Activated CD4-positive, alpha-beta T cell treated with anti-CD3 and anti-CD28 coated beads for 36 hours (primary cell): ENCODE data around the gene ASTN2. TPM values are rescaled to one million over a fixed set of nuclear protein-coding genes. Genes with fewer than 3 reads are reported as not detected.
"Not testable (repeated sequence)": the region's sequence is repeated elsewhere in the genome, so short reads cannot be mapped to it uniquely, and the experiment has no call there.

ENCODE experiments used
- ATAC-seq: fragments of 200-7000 bp; cut with Tn5 transposase; one replicate; pipeline ENCODE4 v1.10.0; 2021; ENCODE audit warnings: mild to moderate bottlenecking, moderate library complexity
- CTCF ChIA-PET: fragments of 350-600 bp; sonication (Branson Sonifier 250); formaldehyde crosslinking; loops from one replicate; lab custom pipeline; 2021; ENCODE audit warnings: antibody characterized with exemption; lab: Charles Lee
- POLR2A ChIA-PET: fragments of 350-600 bp; sonication (Branson Sonifier 250); formaldehyde crosslinking; loops from one replicate; lab custom pipeline; 2021; ENCODE audit warnings: antibody characterized with exemption, inconsistent platforms; lab: Charles Lee
- DNase-seq: peaks from one replicate; pipeline ENCODE4 v3.0.0-alpha.2; 2020
- H3K27ac Mint-ChIP-seq: one replicate; pipeline ENCODE4 v1.8.0; 2021; ENCODE audit warnings: mixed read lengths
- H3K27me3 Mint-ChIP-seq: one replicate; pipeline ENCODE4 v1.8.0; 2021; ENCODE audit warnings: mixed read lengths
- H3K36me3 Mint-ChIP-seq: one replicate; pipeline ENCODE4 v1.8.0; 2021; ENCODE audit warnings: low read depth, mixed read lengths
- H3K4me1 Mint-ChIP-seq: one replicate; pipeline ENCODE4 v1.8.0; 2021; ENCODE audit warnings: mixed read lengths
- H3K4me3 Mint-ChIP-seq: one replicate; pipeline ENCODE4 v1.8.0; 2021; ENCODE audit warnings: mild to moderate bottlenecking, moderate library complexity, mixed read lengths
- H3K9me3 Mint-ChIP-seq: one replicate; pipeline ENCODE4 v1.8.0; 2021; ENCODE audit warnings: low read depth, mixed read lengths
- intact Hi-C, 2 experiments: fragments of 100-400 bp; cut with DNase I in 1 of 2; cut with micrococcal nuclease in 1 of 2; formaldehyde crosslinking; loops; one replicate each; pipeline versions ENCODE4 v1.14.2 to v1.15.1; 2022 to 2024; cut with DNase I, micrococcal nuclease
- total RNA-seq, 2 experiments: library from RNA; stranded (reverse); gene quantifications; one replicate each; pipeline ENCODE4 v1.2.3, GENCODE V29; 2021

Gene ASTN2
- total RNA-seq, 2 experiments from 2014 or later: 3.0 to 4.2 TPM

DNA sequence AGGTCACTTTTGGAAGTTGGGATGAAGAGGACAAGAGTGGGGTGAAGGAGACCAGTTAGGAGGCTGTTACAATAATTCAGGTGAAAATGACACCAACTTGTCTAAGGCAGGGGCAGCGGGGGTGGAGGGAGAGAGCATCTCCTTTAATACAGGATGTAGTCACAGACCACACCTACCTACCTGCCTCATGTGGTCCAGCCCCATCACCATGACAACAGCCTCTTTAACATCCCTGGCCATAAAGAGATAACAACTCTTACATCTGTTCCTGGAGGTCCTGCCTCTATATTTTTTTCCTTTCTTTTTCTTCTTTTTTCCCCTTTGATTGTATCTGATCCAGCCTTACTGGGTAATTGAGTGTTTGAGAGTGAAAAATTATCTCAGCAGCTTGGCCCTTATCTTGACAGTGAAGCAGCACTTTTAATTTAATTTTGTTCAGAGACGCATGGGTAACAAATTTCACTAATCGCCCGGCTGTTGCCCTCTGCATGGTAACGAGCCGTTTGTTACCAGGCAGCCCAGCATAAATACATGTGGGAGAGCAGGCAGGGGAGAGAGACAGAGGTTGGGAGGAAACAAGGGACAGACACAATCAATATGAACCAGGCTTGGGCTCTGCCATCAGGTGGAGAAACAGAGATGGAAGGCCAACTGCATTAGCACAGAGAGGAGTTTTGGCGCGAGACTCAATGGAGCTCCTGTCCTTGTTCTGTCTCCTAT lies 338.1 kb downstream of the ASTN2 start:
- intact Hi-C loops: no loop called here
- no peak for ATAC-seq
- H3K27me3 Mint-ChIP-seq: peaks cover 12% of the 10 kb centered on the region

DNA sequence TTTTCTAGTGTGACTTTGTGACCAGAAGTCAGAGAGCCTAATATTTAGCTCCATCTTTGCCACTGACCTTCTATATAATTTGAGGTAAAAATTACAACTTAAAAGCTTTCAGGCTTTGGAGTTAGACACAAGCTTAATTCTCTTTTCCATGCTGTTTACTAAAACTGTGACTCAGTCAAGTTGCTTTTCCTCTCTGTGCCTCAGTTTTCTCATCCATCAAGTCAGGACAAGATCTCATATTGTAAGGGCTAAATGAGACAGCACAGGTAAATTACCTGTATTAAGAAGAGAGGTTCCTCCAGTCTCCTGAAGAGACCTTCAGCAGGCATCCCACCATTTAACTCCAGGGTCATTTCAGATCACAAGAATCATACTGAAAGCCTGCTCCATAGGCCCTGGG lies 339.2 kb downstream of the ASTN2 start:
- no peak overlapping the region for H3K27ac Mint-ChIP-seq
- H3K4me1 Mint-ChIP-seq: no peaks in the 10 kb centered on the region
- H3K27me3 Mint-ChIP-seq: peaks cover 12% of the 10 kb centered on the region
- intact Hi-C loops: no loop called here
- no peak overlapping the region for H3K4me3 Mint-ChIP-seq
- CTCF ChIA-PET: no interaction called here
- POLR2A ChIA-PET: no interaction called here
- H3K36me3 Mint-ChIP-seq: no peaks in the 10 kb centered on the region
- H3K9me3 Mint-ChIP-seq: peaks cover 9% of the 10 kb centered on the region
- DNase-seq (no peak), ATAC-seq (no peak)

More for the DNA sequence above, 338.1 kb downstream of the ASTN2 start:
- no peaks in the 10 kb centered on the region for H3K36me3 Mint-ChIP-seq
- ChIA-PET CTCF (no interaction called here), POLR2A (no interaction called here)
- peaks cover 9% of the 10 kb centered on the region for H3K9me3 Mint-ChIP-seq
- no peaks in the 10 kb centered on the region for H3K4me1 Mint-ChIP-seq
- H3K4me3 Mint-ChIP-seq: no peak overlapping the region
- no peak for DNase-seq
- no peak overlapping the region for H3K27ac Mint-ChIP-seq

DNA sequence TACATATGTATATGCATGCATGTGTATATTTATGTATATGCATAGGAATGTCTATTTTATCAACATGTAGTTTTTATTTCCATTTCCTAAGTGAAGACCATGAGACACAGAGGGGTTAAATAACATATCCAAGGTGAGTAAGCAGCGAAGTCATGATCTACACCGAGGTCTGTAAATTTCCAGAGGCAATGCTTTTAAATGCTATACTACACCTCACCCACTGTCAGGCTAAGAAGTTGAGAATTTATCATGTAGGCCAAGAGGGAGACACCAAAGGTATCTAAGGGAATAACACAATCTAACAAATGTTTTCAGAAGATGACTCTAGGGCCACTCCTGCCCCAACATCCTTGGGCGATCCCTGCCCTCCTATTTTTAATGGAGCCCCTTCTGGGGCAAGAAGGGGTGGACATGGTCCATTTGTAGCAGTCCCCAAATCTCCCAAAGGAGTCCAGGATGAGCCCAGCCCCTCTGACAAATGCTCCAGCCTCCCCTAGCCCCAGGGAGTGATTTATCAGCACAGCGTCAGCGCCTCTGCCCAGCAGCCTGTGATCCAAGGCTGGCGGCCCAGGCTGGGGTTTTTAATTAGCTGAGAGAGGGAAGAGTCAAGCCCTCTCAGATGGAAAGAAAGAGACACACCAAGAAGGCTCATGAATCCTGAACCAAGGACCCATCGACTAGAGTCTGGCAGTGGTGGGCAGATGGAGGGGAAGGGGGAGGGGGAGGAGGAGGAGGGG lies 339.9 kb downstream of the ASTN2 start:
- H3K4me1 Mint-ChIP-seq: no peaks in the 10 kb centered on the region
- intact Hi-C loops: no loop called here
- CTCF ChIA-PET: no interaction called here
- H3K4me3 Mint-ChIP-seq: no peak overlapping the region
- POLR2A ChIA-PET: no interaction called here
- no peak overlapping the region for H3K27ac Mint-ChIP-seq
- ATAC-seq: no peak
- no peak for DNase-seq
- no peaks in the 10 kb centered on the region for H3K36me3 Mint-ChIP-seq
- peaks cover 12% of the 10 kb centered on the region for H3K27me3 Mint-ChIP-seq
- H3K9me3 Mint-ChIP-seq: peaks cover 9% of the 10 kb centered on the region

GRCh38 chr9:117074342-117074662 lies 340.6 kb downstream of the ASTN2 start:
- no peak for DNase-seq

GRCh38 chr9:117073539-117074341 lies 341.1 kb downstream of the ASTN2 start:
- ChIA-PET CTCF (no interaction called here), POLR2A (no interaction called here)
- H3K9me3 Mint-ChIP-seq: peaks cover 9% of the 10 kb centered on the region
- no peak for ATAC-seq
- H3K36me3 Mint-ChIP-seq: no peaks in the 10 kb centered on the region
- DNase-seq: peak; percentile 31
- H3K4me3 Mint-ChIP-seq: no peak overlapping the region
- intact Hi-C loops: no loop called here
- peaks cover 12% of the 10 kb centered on the region for H3K27me3 Mint-ChIP-seq
- no peaks in the 10 kb centered on the region for H3K4me1 Mint-ChIP-seq
- no peak overlapping the region for H3K27ac Mint-ChIP-seq

More at GRCh38 chr9:117074342-117074662, 340.6 kb downstream of the ASTN2 start:
- Mint-ChIP-seq H3K36me3 (no peaks in the 10 kb centered on the region), H3K27ac (no peak overlapping the region), H3K27me3 (peaks cover 12% of the 10 kb centered on the region), H3K4me1 (no peaks in the 10 kb centered on the region), H3K9me3 (peaks cover 9% of the 10 kb centered on the region), H3K4me3 (no peak overlapping the region)
- ATAC-seq: no peak
- POLR2A ChIA-PET: no interaction called here
- intact Hi-C loops: no loop called here
- CTCF ChIA-PET: no interaction called here

GRCh38 chr9:117073071-117073470 lies 341.8 kb downstream of the ASTN2 start:
- intact Hi-C loops: no loop called here
- ChIA-PET POLR2A (no interaction called here), CTCF (no interaction called here)
- DNase-seq: no peak
- ATAC-seq: no peak
- Mint-ChIP-seq H3K4me3 (no peak overlapping the region), H3K27ac (no peak overlapping the region), H3K4me1 (no peaks in the 10 kb centered on the region), H3K36me3 (no peaks in the 10 kb centered on the region), H3K9me3 (peaks cover 9% of the 10 kb centered on the region), H3K27me3 (peaks cover 12% of the 10 kb centered on the region)

DNA sequence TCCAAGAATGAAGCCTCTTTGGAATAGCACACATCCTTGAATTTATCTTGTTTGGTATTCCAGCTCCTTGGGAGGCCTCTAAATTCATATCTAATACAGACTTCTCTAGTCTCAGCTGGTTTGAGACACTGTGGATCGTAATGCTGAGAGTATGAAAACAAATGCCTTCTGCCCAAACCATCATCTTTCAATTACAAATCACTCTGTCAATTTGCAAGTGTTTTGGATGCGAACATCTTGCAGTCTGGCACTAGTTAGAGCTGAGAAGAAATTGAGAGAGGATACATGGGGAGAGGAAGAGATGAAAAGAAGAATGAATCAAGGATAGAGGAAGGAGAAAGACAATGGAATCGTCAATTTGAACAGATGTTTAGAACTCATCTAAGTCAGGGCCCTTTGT lies 342.6 kb downstream of the ASTN2 start:
- H3K4me1 Mint-ChIP-seq: no peaks in the 10 kb centered on the region
- POLR2A ChIA-PET: no interaction called here
- intact Hi-C loops: no loop called here
- H3K27me3 Mint-ChIP-seq: peaks cover 12% of the 10 kb centered on the region
- no peak overlapping the region for H3K4me3 Mint-ChIP-seq
- CTCF ChIA-PET: no interaction called here
- ATAC-seq (no peak), DNase-seq (no peak)
- no peaks in the 10 kb centered on the region for H3K36me3 Mint-ChIP-seq
- H3K9me3 Mint-ChIP-seq: peaks cover 9% of the 10 kb centered on the region
- no peak overlapping the region for H3K27ac Mint-ChIP-seq

DNA sequence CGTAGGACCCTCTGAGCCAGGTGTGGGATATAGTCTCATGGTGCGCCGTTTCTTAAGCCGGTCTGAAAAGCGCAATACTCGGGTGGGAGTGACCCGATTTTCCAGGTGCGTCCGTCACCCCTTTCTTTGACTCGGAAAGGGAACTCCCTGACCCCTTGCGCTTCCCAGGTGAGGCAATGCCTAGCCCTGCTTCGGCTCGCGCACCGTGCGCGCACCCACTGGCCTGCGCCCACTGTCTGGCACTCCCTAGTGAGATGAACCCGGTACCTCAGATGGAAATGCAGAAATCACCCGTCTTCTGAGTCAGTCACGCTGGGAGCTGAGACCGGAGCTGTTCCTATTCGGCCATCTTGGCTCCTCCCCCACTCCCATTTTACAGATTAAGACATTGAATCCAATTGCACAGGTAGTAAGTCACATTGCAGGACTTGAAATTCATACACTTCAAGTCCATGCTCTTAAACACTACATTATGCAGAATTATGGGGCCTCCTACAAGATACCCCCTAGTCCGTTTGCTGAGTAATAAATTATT lies 343.1 kb downstream of the ASTN2 start:
- POLR2A ChIA-PET, H3K4me3 Mint-ChIP-seq, intact Hi-C loops, CTCF ChIA-PET, DNase-seq, H3K36me3 Mint-ChIP-seq, H3K27ac Mint-ChIP-seq, H3K4me1 Mint-ChIP-seq, ATAC-seq, H3K9me3 Mint-ChIP-seq: not testable (repeated sequence)
- peaks cover 12% of the 10 kb centered on the region for H3K27me3 Mint-ChIP-seq

DNA sequence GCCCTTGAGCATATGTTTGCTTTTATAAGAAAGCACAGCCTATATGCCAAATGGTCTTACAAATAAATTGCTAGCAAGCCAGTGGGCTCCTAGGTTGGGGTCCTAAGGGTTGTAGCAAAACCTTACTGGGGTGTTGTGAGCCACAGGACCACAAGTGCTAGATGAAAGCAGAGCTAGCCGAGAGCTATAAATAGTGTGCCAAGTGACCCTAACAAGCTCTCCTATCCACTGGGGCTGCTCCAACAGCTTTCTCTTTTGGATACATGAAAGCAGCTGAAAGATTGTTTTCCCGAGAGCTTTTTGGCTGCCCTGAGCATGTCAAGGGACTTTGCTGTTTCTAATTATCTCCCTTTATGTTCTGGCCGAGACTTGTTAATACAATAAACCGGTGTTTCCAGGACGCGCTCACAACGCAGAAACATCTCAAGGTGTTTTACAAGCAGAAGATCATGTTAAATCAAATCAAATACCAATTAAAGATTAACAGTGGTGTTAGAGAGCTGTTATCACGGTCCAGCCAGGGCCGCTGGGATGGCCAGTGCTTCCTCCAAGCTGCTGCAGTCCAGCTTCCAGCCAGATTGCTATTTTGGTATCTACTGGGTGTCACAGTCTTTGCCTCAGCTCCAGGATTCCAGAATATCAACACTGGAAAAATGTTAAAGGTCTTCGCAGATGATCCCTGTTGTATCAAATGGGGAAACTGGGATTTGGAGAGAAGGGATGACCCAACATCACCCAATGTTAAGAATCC lies 351.0 kb downstream of the ASTN2 start:
- Mint-ChIP-seq H3K4me1 (no peaks in the 10 kb centered on the region), H3K9me3 (no peaks in the 10 kb centered on the region), H3K27ac (no peak overlapping the region), H3K4me3 (no peak overlapping the region), H3K27me3 (no peaks in the 10 kb centered on the region), H3K36me3 (no peaks in the 10 kb centered on the region)
- CTCF ChIA-PET: no interaction called here
- ATAC-seq (no peak), DNase-seq (no peak)
- intact Hi-C loops: no loop called here
- POLR2A ChIA-PET: no interaction called here

DNA sequence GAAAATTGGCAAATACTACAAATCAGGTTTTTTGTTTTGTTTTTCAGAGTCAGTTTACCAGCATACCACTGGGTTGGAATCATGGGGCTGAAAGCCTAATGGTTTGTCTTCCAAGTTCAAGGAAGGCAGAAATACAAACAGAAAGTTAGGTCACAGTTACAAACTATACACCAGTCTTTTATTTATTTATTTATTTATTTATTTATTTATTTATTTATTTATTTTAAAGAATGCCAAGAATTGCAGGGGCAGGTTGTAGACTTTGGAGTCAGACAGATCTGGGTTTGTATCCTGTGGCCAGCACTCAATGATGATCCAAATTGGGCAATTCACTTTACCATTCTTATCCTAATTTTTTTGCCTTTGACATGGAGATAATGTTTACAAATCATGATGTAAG lies 353.9 kb downstream of the ASTN2 start:
- no peaks in the 10 kb centered on the region for H3K36me3 Mint-ChIP-seq
- H3K9me3 Mint-ChIP-seq: no peaks in the 10 kb centered on the region
- intact Hi-C loops: no loop called here
- no peak overlapping the region for H3K27ac Mint-ChIP-seq
- DNase-seq (no peak), ATAC-seq (no peak)
- ChIA-PET POLR2A (no interaction called here), CTCF (no interaction called here)
- no peak overlapping the region for H3K4me3 Mint-ChIP-seq
- H3K4me1 Mint-ChIP-seq: no peaks in the 10 kb centered on the region
- H3K27me3 Mint-ChIP-seq: no peaks in the 10 kb centered on the region

DNA sequence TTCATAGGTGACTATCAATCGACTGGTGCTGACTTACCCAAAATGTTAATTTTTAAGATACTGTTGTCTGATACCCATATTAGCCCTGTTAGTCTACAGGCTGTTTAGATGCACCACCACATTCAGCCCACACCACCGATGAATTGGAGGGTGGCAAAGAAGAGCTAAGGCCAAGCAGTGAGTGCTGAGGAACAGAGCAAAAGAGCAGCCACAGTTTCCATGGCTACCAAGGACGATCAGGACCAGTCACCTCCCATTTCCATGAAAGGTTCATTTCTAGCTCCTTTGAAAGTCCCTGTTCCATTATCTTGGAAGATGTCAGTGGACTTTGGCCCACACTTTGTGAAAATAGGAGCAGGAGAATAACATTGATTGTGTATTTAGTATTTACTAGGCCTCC lies 364.9 kb downstream of the ASTN2 start:
- no peak overlapping the region for H3K27ac Mint-ChIP-seq
- intact Hi-C loops: no loop called here
- no peak overlapping the region for H3K4me3 Mint-ChIP-seq
- no peak for ATAC-seq
- no peaks in the 10 kb centered on the region for H3K9me3 Mint-ChIP-seq
- H3K36me3 Mint-ChIP-seq: no peaks in the 10 kb centered on the region
- CTCF ChIA-PET: no interaction called here
- POLR2A ChIA-PET: no interaction called here
- no peak for DNase-seq
- H3K4me1 Mint-ChIP-seq: no peaks in the 10 kb centered on the region
- no peaks in the 10 kb centered on the region for H3K27me3 Mint-ChIP-seq
